SK-N-SH (cell line): ENCODE data around the gene COL8A1.

Experiments used
- ELF1 ChIP-seq: IDR thresholded peaks from 2 replicates; pipeline ENCODE4 v1.4.0; 2012
- EP300 ChIP-seq, 2 experiments: IDR thresholded peaks; 2 replicates each; pipeline versions ENCODE4 v1.4.0 to v1.6.1; 2012; ENCODE audit warnings: borderline replicate concordance in 1 of 2, low read depth in 1 of 2, low read length in 1 of 2
- EZH2phosphoT487 ChIP-seq: fragments of 200-600 bp; sonication (generic); IDR thresholded peaks from 2 replicates; pipeline ENCODE4 v1.6.1; 2017; ENCODE audit warnings: low read depth, mixed run types, mild to moderate bottlenecking, antibody characterized with exemption, moderate library complexity, borderline replicate concordance
- GABPA ChIP-seq: IDR thresholded peaks from 2 replicates; pipeline ENCODE4 v1.4.0; 2012; ENCODE audit warnings: low read depth, mild to moderate bottlenecking
- POLR2AphosphoS5 ChIP-seq: IDR thresholded peaks from 2 replicates; pipeline ENCODE4 v1.6.1; 2012; ENCODE audit warnings: low read depth, low read length
- RAD21 ChIP-seq: IDR thresholded peaks from 2 replicates; pipeline ENCODE4 v1.6.1; 2012; ENCODE audit warnings: mild to moderate bottlenecking, low read length
- TAF1 ChIP-seq: IDR thresholded peaks from 2 replicates; pipeline ENCODE4 v1.6.1; 2012; ENCODE audit warnings: low read depth, mild to moderate bottlenecking, low read length, moderate library complexity, borderline replicate concordance
- TCF12 ChIP-seq: IDR thresholded peaks from 2 replicates; pipeline ENCODE4 v1.4.0; 2012
- TEAD4 ChIP-seq: IDR thresholded peaks from 2 replicates; pipeline ENCODE4 v1.4.0; 2012; ENCODE audit warnings: mild to moderate bottlenecking, borderline replicate concordance; ENCODE audit not compliant: insufficient read depth
- YY1 ChIP-seq: IDR thresholded peaks from 2 replicates; pipeline ENCODE4 v1.4.0; 2012; ENCODE audit warnings: low read depth, mild to moderate bottlenecking
- TF ChIP-seq, protein P1 (sequence below): IDR thresholded peaks from 2 replicates; pipeline ENCODE4 v1.6.1; 2012; ENCODE audit warnings: mild to moderate bottlenecking, low read depth, low read length, moderate library complexity
- TF ChIP-seq, protein P2 (sequence below): fragments of 200-600 bp; sonication (generic); IDR thresholded peaks from 2 replicates; pipeline ENCODE4 v1.6.1; 2017; ENCODE audit warnings: antibody characterized with exemption, mild to moderate bottlenecking, moderate library complexity
- TF ChIP-seq, protein P3 (sequence below): IDR thresholded peaks from 2 replicates; pipeline ENCODE4; 2012
- TF ChIP-seq, protein P4 (sequence below): fragments of 150-350 bp; IDR thresholded peaks from 2 replicates; pipeline ENCODE4 v1.6.1; 2017; ENCODE audit warnings: antibody characterized with exemption, low read length, low read depth, borderline replicate concordance

GRCh38 chr3:99794485-99794884 lies 156.1 kb downstream of the COL8A1 start:
- TF ChIP-seq EZH2phosphoT487 (no peak), RAD21 (no peak), EP300 (IDR thresholded peaks at IDR 0.05; ENCODE audit: borderline replicate concordance in 1 of 2, low read depth in 1 of 2, low read length in 1 of 2) (no peak), ELF1 (no peak), POLR2AphosphoS5 (no peak), TCF12 (no peak), GABPA (no peak), TEAD4 (no peak), TAF1 (no peak), YY1 (no peak)
- TF ChIP-seq, protein P1, sequence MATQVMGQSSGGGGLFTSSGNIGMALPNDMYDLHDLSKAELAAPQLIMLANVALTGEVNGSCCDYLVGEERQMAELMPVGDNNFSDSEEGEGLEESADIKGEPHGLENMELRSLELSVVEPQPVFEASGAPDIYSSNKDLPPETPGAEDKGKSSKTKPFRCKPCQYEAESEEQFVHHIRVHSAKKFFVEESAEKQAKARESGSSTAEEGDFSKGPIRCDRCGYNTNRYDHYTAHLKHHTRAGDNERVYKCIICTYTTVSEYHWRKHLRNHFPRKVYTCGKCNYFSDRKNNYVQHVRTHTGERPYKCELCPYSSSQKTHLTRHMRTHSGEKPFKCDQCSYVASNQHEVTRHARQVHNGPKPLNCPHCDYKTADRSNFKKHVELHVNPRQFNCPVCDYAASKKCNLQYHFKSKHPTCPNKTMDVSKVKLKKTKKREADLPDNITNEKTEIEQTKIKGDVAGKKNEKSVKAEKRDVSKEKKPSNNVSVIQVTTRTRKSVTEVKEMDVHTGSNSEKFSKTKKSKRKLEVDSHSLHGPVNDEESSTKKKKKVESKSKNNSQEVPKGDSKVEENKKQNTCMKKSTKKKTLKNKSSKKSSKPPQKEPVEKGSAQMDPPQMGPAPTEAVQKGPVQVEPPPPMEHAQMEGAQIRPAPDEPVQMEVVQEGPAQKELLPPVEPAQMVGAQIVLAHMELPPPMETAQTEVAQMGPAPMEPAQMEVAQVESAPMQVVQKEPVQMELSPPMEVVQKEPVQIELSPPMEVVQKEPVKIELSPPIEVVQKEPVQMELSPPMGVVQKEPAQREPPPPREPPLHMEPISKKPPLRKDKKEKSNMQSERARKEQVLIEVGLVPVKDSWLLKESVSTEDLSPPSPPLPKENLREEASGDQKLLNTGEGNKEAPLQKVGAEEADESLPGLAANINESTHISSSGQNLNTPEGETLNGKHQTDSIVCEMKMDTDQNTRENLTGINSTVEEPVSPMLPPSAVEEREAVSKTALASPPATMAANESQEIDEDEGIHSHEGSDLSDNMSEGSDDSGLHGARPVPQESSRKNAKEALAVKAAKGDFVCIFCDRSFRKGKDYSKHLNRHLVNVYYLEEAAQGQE, result no peak
- TF ChIP-seq, protein P2, sequence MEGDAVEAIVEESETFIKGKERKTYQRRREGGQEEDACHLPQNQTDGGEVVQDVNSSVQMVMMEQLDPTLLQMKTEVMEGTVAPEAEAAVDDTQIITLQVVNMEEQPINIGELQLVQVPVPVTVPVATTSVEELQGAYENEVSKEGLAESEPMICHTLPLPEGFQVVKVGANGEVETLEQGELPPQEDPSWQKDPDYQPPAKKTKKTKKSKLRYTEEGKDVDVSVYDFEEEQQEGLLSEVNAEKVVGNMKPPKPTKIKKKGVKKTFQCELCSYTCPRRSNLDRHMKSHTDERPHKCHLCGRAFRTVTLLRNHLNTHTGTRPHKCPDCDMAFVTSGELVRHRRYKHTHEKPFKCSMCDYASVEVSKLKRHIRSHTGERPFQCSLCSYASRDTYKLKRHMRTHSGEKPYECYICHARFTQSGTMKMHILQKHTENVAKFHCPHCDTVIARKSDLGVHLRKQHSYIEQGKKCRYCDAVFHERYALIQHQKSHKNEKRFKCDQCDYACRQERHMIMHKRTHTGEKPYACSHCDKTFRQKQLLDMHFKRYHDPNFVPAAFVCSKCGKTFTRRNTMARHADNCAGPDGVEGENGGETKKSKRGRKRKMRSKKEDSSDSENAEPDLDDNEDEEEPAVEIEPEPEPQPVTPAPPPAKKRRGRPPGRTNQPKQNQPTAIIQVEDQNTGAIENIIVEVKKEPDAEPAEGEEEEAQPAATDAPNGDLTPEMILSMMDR, result no peak
- TF ChIP-seq, protein P3, sequence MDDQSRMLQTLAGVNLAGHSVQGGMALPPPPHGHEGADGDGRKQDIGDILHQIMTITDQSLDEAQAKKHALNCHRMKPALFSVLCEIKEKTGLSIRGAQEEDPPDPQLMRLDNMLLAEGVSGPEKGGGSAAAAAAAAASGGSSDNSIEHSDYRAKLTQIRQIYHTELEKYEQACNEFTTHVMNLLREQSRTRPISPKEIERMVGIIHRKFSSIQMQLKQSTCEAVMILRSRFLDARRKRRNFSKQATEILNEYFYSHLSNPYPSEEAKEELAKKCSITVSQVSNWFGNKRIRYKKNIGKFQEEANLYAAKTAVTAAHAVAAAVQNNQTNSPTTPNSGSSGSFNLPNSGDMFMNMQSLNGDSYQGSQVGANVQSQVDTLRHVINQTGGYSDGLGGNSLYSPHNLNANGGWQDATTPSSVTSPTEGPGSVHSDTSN, result no peak
- TF ChIP-seq, protein P4, sequence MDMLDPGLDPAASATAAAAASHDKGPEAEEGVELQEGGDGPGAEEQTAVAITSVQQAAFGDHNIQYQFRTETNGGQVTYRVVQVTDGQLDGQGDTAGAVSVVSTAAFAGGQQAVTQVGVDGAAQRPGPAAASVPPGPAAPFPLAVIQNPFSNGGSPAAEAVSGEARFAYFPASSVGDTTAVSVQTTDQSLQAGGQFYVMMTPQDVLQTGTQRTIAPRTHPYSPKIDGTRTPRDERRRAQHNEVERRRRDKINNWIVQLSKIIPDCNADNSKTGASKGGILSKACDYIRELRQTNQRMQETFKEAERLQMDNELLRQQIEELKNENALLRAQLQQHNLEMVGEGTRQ, result no peak
